Measurements from ENCODE around the gene DICER1. TPM values are rescaled to one million over a fixed set of nuclear protein-coding genes. Genes with fewer than 3 reads are reported as not detected.
A peak's percentile ranks its signal among the peaks of the same experiment; 100 is the strongest.
"Not testable (repeated sequence)": the region's sequence is repeated elsewhere in the genome, so short reads cannot be mapped to it uniquely, and the experiment has no call there.

DICER1 gene, protein sequence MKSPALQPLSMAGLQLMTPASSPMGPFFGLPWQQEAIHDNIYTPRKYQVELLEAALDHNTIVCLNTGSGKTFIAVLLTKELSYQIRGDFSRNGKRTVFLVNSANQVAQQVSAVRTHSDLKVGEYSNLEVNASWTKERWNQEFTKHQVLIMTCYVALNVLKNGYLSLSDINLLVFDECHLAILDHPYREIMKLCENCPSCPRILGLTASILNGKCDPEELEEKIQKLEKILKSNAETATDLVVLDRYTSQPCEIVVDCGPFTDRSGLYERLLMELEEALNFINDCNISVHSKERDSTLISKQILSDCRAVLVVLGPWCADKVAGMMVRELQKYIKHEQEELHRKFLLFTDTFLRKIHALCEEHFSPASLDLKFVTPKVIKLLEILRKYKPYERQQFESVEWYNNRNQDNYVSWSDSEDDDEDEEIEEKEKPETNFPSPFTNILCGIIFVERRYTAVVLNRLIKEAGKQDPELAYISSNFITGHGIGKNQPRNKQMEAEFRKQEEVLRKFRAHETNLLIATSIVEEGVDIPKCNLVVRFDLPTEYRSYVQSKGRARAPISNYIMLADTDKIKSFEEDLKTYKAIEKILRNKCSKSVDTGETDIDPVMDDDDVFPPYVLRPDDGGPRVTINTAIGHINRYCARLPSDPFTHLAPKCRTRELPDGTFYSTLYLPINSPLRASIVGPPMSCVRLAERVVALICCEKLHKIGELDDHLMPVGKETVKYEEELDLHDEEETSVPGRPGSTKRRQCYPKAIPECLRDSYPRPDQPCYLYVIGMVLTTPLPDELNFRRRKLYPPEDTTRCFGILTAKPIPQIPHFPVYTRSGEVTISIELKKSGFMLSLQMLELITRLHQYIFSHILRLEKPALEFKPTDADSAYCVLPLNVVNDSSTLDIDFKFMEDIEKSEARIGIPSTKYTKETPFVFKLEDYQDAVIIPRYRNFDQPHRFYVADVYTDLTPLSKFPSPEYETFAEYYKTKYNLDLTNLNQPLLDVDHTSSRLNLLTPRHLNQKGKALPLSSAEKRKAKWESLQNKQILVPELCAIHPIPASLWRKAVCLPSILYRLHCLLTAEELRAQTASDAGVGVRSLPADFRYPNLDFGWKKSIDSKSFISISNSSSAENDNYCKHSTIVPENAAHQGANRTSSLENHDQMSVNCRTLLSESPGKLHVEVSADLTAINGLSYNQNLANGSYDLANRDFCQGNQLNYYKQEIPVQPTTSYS (N-terminal part only)
- total RNA-seq (64.3 and 111 TPM in 2 replicates), polyA plus RNA-seq (19.8 and 20.0 TPM in 2 replicates)

DNA sequence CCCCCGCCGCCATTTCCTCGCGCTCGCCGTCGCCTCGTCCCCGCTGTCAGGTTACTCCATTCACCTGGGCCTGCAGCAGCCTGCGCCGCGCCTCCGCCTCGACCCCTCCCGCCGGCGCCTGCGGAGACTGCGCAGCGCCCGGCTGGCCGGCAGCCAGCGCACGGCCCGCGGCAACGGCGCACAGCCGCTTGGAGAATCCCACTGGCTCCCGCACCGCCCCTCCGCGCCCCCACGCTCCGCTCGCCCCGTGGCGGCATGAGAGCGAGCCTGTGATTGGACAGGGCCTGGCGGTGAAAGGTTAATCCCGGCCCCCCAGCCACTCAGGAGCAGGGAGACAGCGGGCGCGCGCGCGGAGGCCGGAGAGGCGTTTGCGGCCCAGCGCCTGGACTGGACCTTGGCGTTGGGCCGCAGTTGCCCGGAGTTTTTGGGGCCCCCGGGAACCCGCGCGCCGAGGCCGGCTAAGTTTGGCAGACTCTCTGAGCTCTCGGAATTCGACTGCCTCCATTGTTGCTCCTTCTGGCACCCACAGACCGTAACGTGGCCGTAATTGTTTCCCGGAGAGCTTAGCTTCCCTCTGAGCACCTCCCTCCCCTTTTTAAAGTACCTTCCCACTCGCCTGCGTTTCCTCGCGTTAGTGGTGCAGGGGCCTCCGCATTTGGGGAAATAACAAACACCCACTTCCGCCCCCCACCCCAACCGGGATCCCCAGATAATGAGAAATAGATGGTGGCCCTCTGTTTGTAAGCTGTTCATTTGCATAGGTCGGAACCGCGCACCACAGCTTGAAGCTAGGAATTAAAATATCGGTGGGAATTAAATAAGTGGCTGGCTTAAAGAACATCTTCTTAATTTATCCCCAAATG, at the start of gene DICER1:
TSS of gene DICER1 (minus strand) at position 203 of the 863 bp plus-strand sequence. CDS start 24,071 bp downstream, outside the sequence.
- Histone ChIP-seq H4K20me1 (ENCODE audit: insufficient read depth, poor library complexity, severe bottlenecking) (peaks cover 24% of the 10 kb centered on the region), H3K9me3 (ENCODE audit: low read depth) (no peaks in the 10 kb centered on the region), H2AFZ (peak within 1 kb of the TSS; percentile 96), H3K36me3 (replicated peaks; ENCODE audit: insufficient read depth, low read depth) (no peaks in the 10 kb centered on the region), H3K79me2 (peaks cover 52% of the 10 kb centered on the region), H3K27ac (peak within 1 kb of the TSS; percentile 96), H3K4me3 (peak within 1 kb of the TSS; percentile 76), H3K4me2 (peak within 1 kb of the TSS; percentile 91), H3K27me3 (no peaks in the 10 kb centered on the region), H3K9me2 (replicated peaks; ENCODE audit: insufficient read depth) (no peaks in the 10 kb centered on the region), H3K4me1 (ENCODE audit: insufficient read depth) (peaks cover 20% of the 10 kb centered on the region)
- WGBS (ENCODE audit: low lambda C conversion rate, missing lambda C conversion rate) = 2% methylated on average over 58 of the region's 77 CpGs
- TF ChIP-seq, protein P1, sequence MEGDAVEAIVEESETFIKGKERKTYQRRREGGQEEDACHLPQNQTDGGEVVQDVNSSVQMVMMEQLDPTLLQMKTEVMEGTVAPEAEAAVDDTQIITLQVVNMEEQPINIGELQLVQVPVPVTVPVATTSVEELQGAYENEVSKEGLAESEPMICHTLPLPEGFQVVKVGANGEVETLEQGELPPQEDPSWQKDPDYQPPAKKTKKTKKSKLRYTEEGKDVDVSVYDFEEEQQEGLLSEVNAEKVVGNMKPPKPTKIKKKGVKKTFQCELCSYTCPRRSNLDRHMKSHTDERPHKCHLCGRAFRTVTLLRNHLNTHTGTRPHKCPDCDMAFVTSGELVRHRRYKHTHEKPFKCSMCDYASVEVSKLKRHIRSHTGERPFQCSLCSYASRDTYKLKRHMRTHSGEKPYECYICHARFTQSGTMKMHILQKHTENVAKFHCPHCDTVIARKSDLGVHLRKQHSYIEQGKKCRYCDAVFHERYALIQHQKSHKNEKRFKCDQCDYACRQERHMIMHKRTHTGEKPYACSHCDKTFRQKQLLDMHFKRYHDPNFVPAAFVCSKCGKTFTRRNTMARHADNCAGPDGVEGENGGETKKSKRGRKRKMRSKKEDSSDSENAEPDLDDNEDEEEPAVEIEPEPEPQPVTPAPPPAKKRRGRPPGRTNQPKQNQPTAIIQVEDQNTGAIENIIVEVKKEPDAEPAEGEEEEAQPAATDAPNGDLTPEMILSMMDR (IDR thresholded peaks at IDR 0.05; ENCODE audit: poor library complexity) = no peak
- TF ChIP-seq EZH2 (IDR thresholded peaks at IDR 0.05; ENCODE audit: borderline replicate concordance) (no peak), EZH2phosphoT487 (IDR thresholded peaks at IDR 0.05; ENCODE audit: low read depth, severe bottlenecking, unreplicated experiment) (no peak)
- peak; percentile 98 for DNase-seq (ENCODE audit: low spot score)

DNA sequence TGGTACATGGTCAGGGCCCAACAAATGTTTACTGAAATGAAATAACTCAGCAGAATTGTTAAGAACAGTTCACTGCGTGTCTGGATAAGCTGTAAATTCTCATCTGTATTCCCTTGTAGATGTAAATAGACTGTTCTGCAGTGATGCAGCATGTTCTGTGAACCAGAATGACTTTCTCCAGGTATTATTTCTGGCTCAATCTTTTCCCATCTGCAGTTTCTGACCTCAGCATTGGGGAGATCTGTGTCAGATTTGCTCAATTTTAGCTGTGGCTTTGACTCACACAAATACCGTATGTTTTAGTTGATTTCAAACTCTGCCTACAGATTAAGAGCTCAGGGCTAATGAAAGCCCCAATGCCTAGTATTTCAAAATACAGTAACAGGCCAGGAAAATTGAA, 49.2 kb upstream of the DICER1 start:
- Histone ChIP-seq H3K36me3 (replicated peaks; ENCODE audit: insufficient read depth, low read depth) (no peaks in the 10 kb centered on the region), H3K79me2 (no peaks in the 10 kb centered on the region), H3K9me2 (replicated peaks; ENCODE audit: insufficient read depth) (no peaks in the 10 kb centered on the region), H3K4me1 (ENCODE audit: insufficient read depth) (no peaks in the 10 kb centered on the region), H3K9me3 (ENCODE audit: low read depth) (no peaks in the 10 kb centered on the region), H4K20me1 (ENCODE audit: insufficient read depth, poor library complexity, severe bottlenecking) (no peaks in the 10 kb centered on the region), H2AFZ (no peak overlapping the region), H3K27me3 (no peaks in the 10 kb centered on the region), H3K4me3 (no peak overlapping the region), H3K4me2 (no peak overlapping the region), H3K27ac (no peak overlapping the region)
- TF ChIP-seq, protein P1 (IDR thresholded peaks at IDR 0.05; ENCODE audit: poor library complexity) = no peak
- TF ChIP-seq EZH2 (IDR thresholded peaks at IDR 0.05; ENCODE audit: borderline replicate concordance) (no peak), EZH2phosphoT487 (IDR thresholded peaks at IDR 0.05; ENCODE audit: low read depth, severe bottlenecking, unreplicated experiment) (no peak)
- DNase-seq (ENCODE audit: low spot score) = no peak
- 63% methylated on average over 2 of the region's 2 CpGs for WGBS (ENCODE audit: low lambda C conversion rate, missing lambda C conversion rate)

DNA sequence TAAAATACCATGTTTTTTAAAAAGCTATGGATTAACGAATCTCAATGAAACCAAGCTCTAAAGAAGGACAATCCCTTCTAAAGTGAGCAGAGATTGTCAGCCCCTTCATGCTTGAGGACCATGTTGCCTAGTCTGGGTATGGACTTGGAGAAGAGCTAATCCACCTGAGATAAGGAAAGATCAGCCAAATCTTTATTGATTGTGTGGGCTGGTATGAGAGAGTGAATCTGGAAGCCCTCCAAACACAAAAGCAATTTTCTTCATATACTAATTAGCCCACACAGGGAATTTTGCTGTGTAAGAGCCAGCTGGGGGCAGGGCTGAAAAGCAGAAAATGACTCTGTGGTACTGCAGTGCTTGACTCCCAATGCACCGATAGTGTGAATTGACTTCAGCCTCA, 47.4 kb upstream of the DICER1 start:
- no peaks in the 10 kb centered on the region for H3K9me2 ChIP-seq (replicated peaks; ENCODE audit: insufficient read depth)
- H2AFZ ChIP-seq = no peak overlapping the region
- no peaks in the 10 kb centered on the region for H4K20me1 ChIP-seq (ENCODE audit: insufficient read depth, poor library complexity, severe bottlenecking)
- no peaks in the 10 kb centered on the region for H3K4me1 ChIP-seq (ENCODE audit: insufficient read depth)
- H3K9me3 ChIP-seq (ENCODE audit: low read depth) = no peaks in the 10 kb centered on the region
- H3K27me3 ChIP-seq = no peaks in the 10 kb centered on the region
- 89% methylated on average over 2 of the region's 2 CpGs for WGBS (ENCODE audit: low lambda C conversion rate, missing lambda C conversion rate)
- H3K27ac ChIP-seq = no peak overlapping the region
- H3K4me3 ChIP-seq = no peak overlapping the region
- no peak for DNase-seq (ENCODE audit: low spot score)
- H3K79me2 ChIP-seq = no peaks in the 10 kb centered on the region
- no peak for TF ChIP-seq EZH2 (IDR thresholded peaks at IDR 0.05; ENCODE audit: borderline replicate concordance)
- TF ChIP-seq, protein P1 (IDR thresholded peaks at IDR 0.05; ENCODE audit: poor library complexity) = no peak
- TF ChIP-seq EZH2phosphoT487 (IDR thresholded peaks at IDR 0.05; ENCODE audit: low read depth, severe bottlenecking, unreplicated experiment) = no peak
- no peak overlapping the region for H3K4me2 ChIP-seq
- H3K36me3 ChIP-seq (replicated peaks; ENCODE audit: insufficient read depth, low read depth) = no peaks in the 10 kb centered on the region

DNA sequence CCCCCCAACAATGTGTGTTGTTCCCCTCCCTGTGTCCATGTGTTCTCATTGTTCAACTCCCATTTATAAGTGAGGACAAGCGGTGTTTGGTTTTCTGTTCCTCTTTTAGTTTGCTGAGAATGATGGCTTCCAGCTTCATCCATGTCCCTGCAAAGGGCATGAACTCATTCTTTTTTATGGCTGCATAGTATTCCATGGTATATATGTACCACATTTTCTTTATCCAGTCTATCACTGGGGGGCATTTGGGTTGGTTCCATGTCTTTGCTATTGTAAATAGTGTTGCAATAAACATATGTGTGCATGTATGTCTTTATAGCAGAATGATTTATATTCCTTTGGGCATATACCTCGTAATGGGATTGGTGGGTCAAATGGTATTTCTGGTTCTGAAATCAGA, 44.4 kb upstream of the DICER1 start:
- not testable (repeated sequence) for H3K79me2 ChIP-seq; DNase-seq (ENCODE audit: low spot score); H3K36me3 ChIP-seq (replicated peaks; ENCODE audit: insufficient read depth, low read depth); H3K4me1 ChIP-seq (ENCODE audit: insufficient read depth); H2AFZ ChIP-seq; H3K9me2 ChIP-seq (replicated peaks; ENCODE audit: insufficient read depth); H4K20me1 ChIP-seq (ENCODE audit: insufficient read depth, poor library complexity, severe bottlenecking); H3K9me3 ChIP-seq (ENCODE audit: low read depth); H3K27ac ChIP-seq; H3K27me3 ChIP-seq; H3K4me2 ChIP-seq; H3K4me3 ChIP-seq
- 91% methylated on average over 2 of the region's 2 CpGs for WGBS (ENCODE audit: low lambda C conversion rate, missing lambda C conversion rate)

All from hepatocyte (in vitro differentiated cells).